GM23338 (cell line): ENCODE results near the gene TECPR2.

Experiments used
- EZH2 ChIP-seq: fragments of 200-600 bp; sonication (generic); IDR thresholded peaks from one replicate; pipeline ENCODE4 v1.8.0; 2017; ENCODE audit warnings: antibody characterized with exemption, mild to moderate bottlenecking, low read depth; ENCODE audit not compliant: unreplicated experiment
- POLR2AphosphoS5 ChIP-seq: IDR thresholded peaks from 2 replicates; pipeline ENCODE4 v1.6.1; 2016; ENCODE audit warnings: antibody characterized with exemption, low read depth

DNA sequence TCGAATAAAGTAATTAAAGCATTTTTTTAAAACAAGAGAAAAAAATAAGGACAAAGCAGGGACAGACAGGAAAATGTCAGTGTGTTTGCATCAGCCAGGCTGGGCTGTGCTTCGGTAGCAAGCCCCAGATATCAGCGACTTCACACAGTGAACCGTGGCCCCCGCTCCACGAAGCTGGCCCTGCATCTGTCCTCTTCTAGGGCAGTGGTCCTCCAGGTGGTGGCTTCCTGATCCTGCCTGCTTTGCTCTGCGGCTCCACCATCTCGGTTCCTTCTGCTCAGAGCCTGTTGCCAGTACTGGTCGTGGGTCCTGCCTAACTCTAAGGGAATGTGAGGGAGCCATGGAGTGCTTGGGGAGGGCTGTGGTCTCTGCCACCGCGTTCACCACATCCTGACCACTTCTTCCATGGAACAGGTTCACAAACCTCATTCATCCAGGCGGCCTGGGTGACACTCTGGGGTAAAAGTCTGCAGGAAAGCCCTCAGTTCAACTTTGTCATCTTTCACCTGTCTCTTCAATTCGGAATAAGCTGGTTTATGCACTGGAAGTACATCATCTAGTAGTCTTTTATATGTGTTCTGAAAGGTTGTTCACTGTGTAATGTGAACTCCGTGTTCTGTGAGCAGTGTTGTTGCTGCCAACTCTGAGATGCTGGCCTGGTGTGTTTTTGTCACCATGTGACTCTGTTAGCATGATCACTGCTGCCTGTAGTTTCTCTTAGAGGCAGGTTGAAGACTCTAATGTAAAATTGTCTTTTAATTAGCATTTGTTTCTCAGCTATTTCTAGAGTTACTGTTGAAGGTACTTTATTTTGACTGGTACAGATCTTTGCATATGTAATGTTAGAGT is 99.0 kb downstream of the TECPR2 start:
- TF ChIP-seq EZH2 = no peak
- TF ChIP-seq POLR2AphosphoS5 = no peak
